Airway epithelial cell (primary cell): Measurements from ENCODE around the gene GAGE12D. TPM values are rescaled to one million over a fixed set of nuclear protein-coding genes. Genes with fewer than 3 reads are reported as not detected.

Experiments used
- total RNA-seq: library from RNA; depleted of rRNA; stranded (reverse); fragments of >200 nt; gene quantifications from 2 replicates; pipeline ENCODE4 v1.2.3, GENCODE V29; 2015

GAGE12D gene
- total RNA-seq: not detected in 2 replicates

GRCh38 chrX:49541433-49541832 lies at the start of gene GAGE12D:
Gene GAGE12D, plus strand, starts transcription at chrX:49541733. Its CDS starts 1,155 bp downstream, at chrX:49542888.

GRCh38 chrX:49531877-49532276 lies 9.7 kb upstream of the GAGE12D start, which contains the start of gene GAGE12C:
Gene GAGE12C, plus strand, starts transcription at chrX:49532177. Its CDS starts 1,155 bp downstream, at chrX:49533332.

GRCh38 chrX:49550989-49551388 lies 9.5 kb downstream of the GAGE12D start, which contains the start of gene GAGE12E:
Gene GAGE12E, plus strand, starts transcription at chrX:49551289. Its CDS starts 1,155 bp downstream, at chrX:49552444.

GRCh38 chrX:49560542-49560941 lies 19.0 kb downstream of the GAGE12D start, which contains the start of gene GAGE12F:
Gene GAGE12F, plus strand, starts transcription at chrX:49560842. Its CDS starts 1,155 bp downstream, at chrX:49561997.

GRCh38 chrX:49570100-49570499 lies 28.6 kb downstream of the GAGE12D start, which contains the start of gene GAGE12G:
Gene GAGE12G, plus strand, starts transcription at chrX:49570400. Its CDS starts 1,155 bp downstream, at chrX:49571555.

GRCh38 chrX:49579649-49580048 lies 38.1 kb downstream of the GAGE12D start, which contains the start of gene GAGE12H:
Gene GAGE12H, plus strand, starts transcription at chrX:49579949. Its CDS starts 1,155 bp downstream, at chrX:49581104.

GRCh38 chrX:49589196-49589595 lies 47.7 kb downstream of the GAGE12D start, which contains the start of gene GAGE2A:
Gene GAGE2A, plus strand, starts transcription at chrX:49589496. Its CDS starts 1,155 bp downstream, at chrX:49590651.

Other genes starting within 250 kb of the GAGE12D start
- gene GAGE10, start 238.1 kb upstream of the GAGE12D start, total RNA-seq: not detected in 2 replicates
- not detected in 2 replicates for gene GAGE12J, start 219.7 kb upstream of the GAGE12D start, total RNA-seq
- not detected in 2 replicates for gene GAGE13, start 210.2 kb upstream of the GAGE12D start, total RNA-seq
- gene GAGE12C, start 9.6 kb upstream of the GAGE12D start, total RNA-seq: not detected in 2 replicates
- gene GAGE12E, start 9.6 kb downstream of the GAGE12D start, total RNA-seq: not detected in 2 replicates
- gene GAGE12F, start 19.1 kb downstream of the GAGE12D start, total RNA-seq: not detected in 2 replicates
- not detected in 2 replicates for gene GAGE12G, start 28.7 kb downstream of the GAGE12D start, total RNA-seq
- not detected in 2 replicates for gene GAGE12H, start 38.2 kb downstream of the GAGE12D start, total RNA-seq
- gene GAGE2A, start 47.8 kb downstream of the GAGE12D start, total RNA-seq: not detected in 2 replicates
- gene GAGE1, start 57.3 kb downstream of the GAGE12D start, total RNA-seq: not detected in 2 replicates
- not detected in 2 replicates for gene PAGE1, start 154.3 kb downstream of the GAGE12D start, total RNA-seq